ENCODE measurements around the gene CDK15.
"Not testable (repeated sequence)": the region's sequence is repeated elsewhere in the genome, so short reads cannot be mapped to it uniquely, and the experiment has no call there.

The CDK15 gene

DNA sequence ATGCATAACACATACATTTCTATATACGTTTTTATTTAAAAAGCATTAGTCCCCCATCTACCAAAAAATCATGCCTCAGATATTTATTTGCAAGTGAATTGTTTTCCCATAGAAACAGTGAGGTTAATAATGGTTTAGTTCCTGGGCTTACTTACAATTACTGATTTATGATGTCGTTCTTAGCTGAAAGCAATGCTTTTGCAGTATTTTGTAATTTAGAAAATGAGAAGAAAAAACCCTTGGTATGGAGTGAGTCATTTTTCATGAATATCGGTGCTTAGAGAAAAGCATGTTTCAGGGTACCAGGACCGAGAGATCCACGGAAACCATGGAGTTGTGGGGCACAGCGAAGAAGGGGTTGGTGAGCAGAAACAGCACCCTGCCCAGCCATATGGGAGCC is 12.0 kb upstream of the CDK15 start:
- TF ChIP-seq CTBP1 (IDR thresholded peaks at IDR 0.05; ENCODE audit: borderline replicate concordance): no peak
- TF ChIP-seq ZNF384 (IDR thresholded peaks at IDR 0.05): no peak
- TF ChIP-seq BHLHE40 (IDR thresholded peaks at IDR 0.05; ENCODE audit: borderline replicate concordance): no peak
- TF ChIP-seq FOXA1 (IDR thresholded peaks at IDR 0.05): no peak
- no peak for TF ChIP-seq LEF1 (IDR thresholded peaks at IDR 0.05; ENCODE audit: borderline replicate concordance)
- TF ChIP-seq SUZ12 (IDR thresholded peaks at IDR 0.05): no peak
- no peak for TF ChIP-seq FOXK2 (IDR thresholded peaks at IDR 0.05)
- no peak for TF ChIP-seq SP1 (IDR thresholded peaks at IDR 0.05)
- TF ChIP-seq ELF4 (IDR thresholded peaks at IDR 0.05): no peak
- no peak for TF ChIP-seq TARDBP (IDR thresholded peaks at IDR 0.05)
- POLR2A ChIA-PET: no interaction called here
- CTCF ChIA-PET: no interaction called here
- no peak for DNase-seq (ENCODE audit: extremely low spot score)

DNA sequence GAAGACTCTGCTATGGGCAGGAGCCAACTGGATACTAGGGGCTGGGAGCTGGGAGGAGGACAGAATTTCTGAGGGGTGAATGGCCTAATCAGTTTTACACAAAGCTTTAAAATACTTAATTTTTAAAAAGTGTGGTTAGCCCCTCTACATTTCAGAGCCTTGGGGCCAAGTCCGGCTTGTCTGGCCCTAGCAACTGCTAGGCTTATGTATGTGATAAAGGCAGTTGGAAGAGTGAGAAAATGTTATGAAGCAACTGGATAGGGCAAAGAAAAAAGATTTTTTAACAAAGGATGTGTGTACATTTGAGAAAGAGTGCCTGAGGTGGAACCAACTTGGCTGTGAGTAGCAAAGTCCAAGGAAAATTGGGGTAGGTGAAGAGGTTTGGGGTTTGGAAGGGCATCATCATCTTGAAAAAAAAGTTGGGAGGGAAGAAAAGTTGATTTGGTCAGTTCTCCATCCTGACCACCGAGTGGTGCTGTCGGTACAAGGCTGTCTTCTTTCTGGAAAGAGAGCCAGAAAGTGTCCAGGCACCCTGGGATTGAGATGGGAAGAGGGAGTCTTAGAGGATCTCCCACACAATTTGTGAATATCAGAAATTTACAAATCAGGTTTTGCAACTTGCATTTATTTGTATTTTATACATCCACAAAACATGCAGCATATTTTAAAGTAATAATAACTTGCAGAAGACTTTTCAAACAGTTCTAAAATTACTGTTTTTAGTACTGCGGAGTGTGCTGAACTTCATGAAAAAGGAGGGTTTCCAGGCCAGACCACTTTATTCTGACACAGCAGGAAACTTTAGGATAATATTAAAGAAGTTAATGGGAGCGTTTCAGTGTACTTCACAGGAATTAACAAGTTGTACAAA is 10.5 kb upstream of the CDK15 start:
- TF ChIP-seq ZNF384 (IDR thresholded peaks at IDR 0.05) (peak; percentile 84), FOXM1 (IDR thresholded peaks at IDR 0.05; ENCODE audit: borderline replicate concordance) (no peak)
- POLR2A ChIA-PET: no interaction called here
- peak; percentile 72 for DNase-seq (ENCODE audit: extremely low spot score)
- CTCF ChIA-PET: interaction anchor here (0.7 to 1.0 kb wide), 2 partner anchors 9 to 213 kb away, joined by 3 read pairs; no protein-coding TSS in a partner anchor

DNA sequence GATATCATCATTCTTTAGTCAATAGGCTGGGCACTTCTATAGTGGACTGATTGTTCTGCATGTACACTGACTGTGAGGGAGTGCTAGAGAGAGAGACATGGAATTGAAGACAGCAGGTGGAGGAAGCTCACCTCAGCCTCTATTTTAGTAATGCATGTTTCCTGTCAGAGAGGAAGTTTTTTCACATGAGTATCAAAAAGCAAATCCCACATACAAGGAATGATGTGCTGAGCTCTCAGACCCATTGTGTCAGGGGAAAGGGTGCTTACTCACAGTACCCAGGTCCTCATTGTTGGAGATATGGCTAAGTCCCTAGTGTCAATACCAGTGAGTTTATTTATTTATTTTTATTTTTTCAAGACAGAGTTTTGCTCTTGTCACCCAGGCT is 9.9 kb upstream of the CDK15 start:
- ChIA-PET CTCF (no interaction called here), POLR2A (no interaction called here)
- no peak for DNase-seq (ENCODE audit: extremely low spot score)
- TF ChIP-seq CTBP1 (IDR thresholded peaks at IDR 0.05; ENCODE audit: borderline replicate concordance) (no peak), L3MBTL2 (conservative IDR thresholded peaks at IDR 0.05) (no peak), FOXA1 (IDR thresholded peaks at IDR 0.05) (no peak), BHLHE40 (IDR thresholded peaks at IDR 0.05; ENCODE audit: borderline replicate concordance) (no peak), FOXM1 (IDR thresholded peaks at IDR 0.05; ENCODE audit: borderline replicate concordance) (no peak), ARNT (IDR thresholded peaks at IDR 0.05) (no peak), SP1 (IDR thresholded peaks at IDR 0.05) (no peak), HDGF (IDR thresholded peaks at IDR 0.05; ENCODE audit: borderline replicate concordance) (no peak), NFRKB (IDR thresholded peaks at IDR 0.05) (no peak), ZNF384 (IDR thresholded peaks at IDR 0.05) (no peak), TARDBP (IDR thresholded peaks at IDR 0.05) (no peak), FOXK2 (IDR thresholded peaks at IDR 0.05) (no peak), SUZ12 (IDR thresholded peaks at IDR 0.05) (no peak), LEF1 (IDR thresholded peaks at IDR 0.05; ENCODE audit: borderline replicate concordance) (no peak)
- TF ChIP-seq, protein P1, sequence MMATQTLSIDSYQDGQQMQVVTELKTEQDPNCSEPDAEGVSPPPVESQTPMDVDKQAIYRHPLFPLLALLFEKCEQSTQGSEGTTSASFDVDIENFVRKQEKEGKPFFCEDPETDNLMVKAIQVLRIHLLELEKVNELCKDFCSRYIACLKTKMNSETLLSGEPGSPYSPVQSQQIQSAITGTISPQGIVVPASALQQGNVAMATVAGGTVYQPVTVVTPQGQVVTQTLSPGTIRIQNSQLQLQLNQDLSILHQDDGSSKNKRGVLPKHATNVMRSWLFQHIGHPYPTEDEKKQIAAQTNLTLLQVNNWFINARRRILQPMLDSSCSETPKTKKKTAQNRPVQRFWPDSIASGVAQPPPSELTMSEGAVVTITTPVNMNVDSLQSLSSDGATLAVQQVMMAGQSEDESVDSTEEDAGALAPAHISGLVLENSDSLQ (IDR thresholded peaks at IDR 0.05): no peak

DNA sequence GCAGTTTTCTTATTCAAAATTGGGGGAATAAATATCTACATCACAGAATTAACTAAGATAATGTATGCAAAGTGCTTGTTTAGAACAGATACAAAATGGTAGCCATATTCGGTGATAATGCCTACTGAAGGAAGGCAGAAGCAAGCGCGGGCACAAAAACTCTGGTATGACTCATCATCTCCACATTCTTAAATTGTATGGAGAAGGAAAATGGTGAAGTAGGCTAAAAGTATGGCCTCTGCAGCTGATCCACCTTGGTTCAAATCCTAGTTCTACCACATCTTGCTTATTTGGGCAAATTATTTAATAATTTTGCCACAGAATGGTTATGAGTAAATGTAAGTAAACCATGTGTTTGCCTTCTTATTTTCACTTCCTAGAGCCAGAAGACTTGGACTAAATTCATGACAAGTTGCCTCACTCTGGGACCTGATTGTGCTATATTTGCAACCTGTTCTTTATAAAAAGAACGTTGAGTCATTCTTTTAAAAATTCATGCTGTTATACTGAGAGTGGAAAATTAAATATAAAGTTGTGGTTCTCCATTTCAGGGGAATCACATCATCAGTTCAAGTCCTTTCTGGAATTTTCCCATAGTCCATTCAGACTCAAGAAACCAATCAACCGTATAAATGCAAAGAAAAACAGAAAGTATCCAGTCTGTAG is 9.0 kb upstream of the CDK15 start:
- no peak for TF ChIP-seq BHLHE40 (IDR thresholded peaks at IDR 0.05; ENCODE audit: borderline replicate concordance)
- no peak for TF ChIP-seq SUZ12 (IDR thresholded peaks at IDR 0.05)
- TF ChIP-seq ZNF384 (IDR thresholded peaks at IDR 0.05): no peak
- TF ChIP-seq L3MBTL2 (conservative IDR thresholded peaks at IDR 0.05): no peak
- TF ChIP-seq NFRKB (IDR thresholded peaks at IDR 0.05): no peak
- TF ChIP-seq ARNT (IDR thresholded peaks at IDR 0.05): no peak
- TF ChIP-seq FOXM1 (IDR thresholded peaks at IDR 0.05; ENCODE audit: borderline replicate concordance): no peak
- TF ChIP-seq FOXA1 (IDR thresholded peaks at IDR 0.05): no peak
- TF ChIP-seq CTBP1 (IDR thresholded peaks at IDR 0.05; ENCODE audit: borderline replicate concordance): no peak
- no peak for TF ChIP-seq FOXK2 (IDR thresholded peaks at IDR 0.05)
- no peak for TF ChIP-seq ELF4 (IDR thresholded peaks at IDR 0.05)
- TF ChIP-seq, protein P1 (IDR thresholded peaks at IDR 0.05): no peak
- no peak for TF ChIP-seq HDGF (IDR thresholded peaks at IDR 0.05; ENCODE audit: borderline replicate concordance)
- no peak for TF ChIP-seq SP1 (IDR thresholded peaks at IDR 0.05)
- no peak for TF ChIP-seq TARDBP (IDR thresholded peaks at IDR 0.05)
- no peak for TF ChIP-seq LEF1 (IDR thresholded peaks at IDR 0.05; ENCODE audit: borderline replicate concordance)
- CTCF ChIA-PET: no interaction called here
- no peak for DNase-seq (ENCODE audit: extremely low spot score)
- POLR2A ChIA-PET: no interaction called here

DNA sequence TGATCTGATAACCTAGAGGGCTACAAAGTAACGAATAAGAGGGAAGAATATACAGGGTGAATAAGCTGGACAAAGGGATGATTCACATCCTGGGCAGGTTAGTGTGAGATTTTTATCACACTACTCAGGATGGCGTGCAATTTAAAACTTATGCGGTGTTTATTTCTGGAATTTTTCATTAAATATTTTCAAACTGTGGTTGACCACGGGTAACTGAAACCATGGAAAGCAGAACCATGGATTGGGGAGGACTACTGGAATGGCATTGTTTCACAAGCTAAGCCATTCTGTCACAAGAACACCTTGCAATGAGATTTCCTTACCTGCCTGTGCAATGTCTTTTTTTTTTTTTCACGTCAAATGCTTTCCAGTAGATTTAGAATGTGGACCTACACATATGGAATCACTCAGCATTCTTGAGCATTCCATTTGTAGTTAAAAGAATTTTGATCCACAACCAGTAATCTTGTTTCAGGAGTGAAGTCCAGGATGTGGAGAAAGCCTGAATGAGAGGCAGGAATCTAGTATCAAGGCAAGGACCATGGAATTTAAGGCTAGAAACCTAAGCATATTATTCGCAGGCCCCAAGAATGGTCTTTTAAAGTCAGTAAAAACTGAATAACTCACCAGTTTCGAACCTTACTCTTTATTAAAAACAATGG is 8.0 kb upstream of the CDK15 start:
- CTCF ChIA-PET: no interaction called here
- TF ChIP-seq, protein P1 (IDR thresholded peaks at IDR 0.05): no peak
- TF ChIP-seq L3MBTL2 (conservative IDR thresholded peaks at IDR 0.05): no peak
- TF ChIP-seq BHLHE40 (IDR thresholded peaks at IDR 0.05; ENCODE audit: borderline replicate concordance): no peak
- TF ChIP-seq HDGF (IDR thresholded peaks at IDR 0.05; ENCODE audit: borderline replicate concordance): no peak
- TF ChIP-seq TARDBP (IDR thresholded peaks at IDR 0.05): no peak
- TF ChIP-seq ZNF384 (IDR thresholded peaks at IDR 0.05): no peak
- TF ChIP-seq SP1 (IDR thresholded peaks at IDR 0.05): no peak
- no peak for DNase-seq (ENCODE audit: extremely low spot score)
- POLR2A ChIA-PET: no interaction called here

DNA sequence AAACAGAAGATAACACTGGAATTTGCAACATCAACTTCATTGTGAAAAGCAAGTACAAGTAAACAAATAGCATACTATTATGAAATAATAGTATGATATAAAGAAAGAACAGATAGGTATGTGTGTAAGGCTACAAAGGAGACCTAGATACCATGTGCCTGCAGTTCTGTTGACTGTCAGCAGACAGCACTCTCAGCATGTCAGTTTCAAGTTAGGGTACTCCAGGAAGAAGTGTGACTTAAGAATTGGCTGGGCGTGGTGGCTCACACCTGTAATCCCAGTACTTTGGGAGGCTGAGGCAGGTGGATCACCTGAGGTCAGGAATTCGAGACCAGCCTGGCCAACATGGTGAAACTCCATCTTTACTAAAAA is 7.4 kb upstream of the CDK15 start:
- POLR2A ChIA-PET; CTCF ChIA-PET; DNase-seq (ENCODE audit: extremely low spot score): not testable (repeated sequence)
